K562 treated with DMSO at 1 percent for 12 hours (cell line): ENCODE results near the gene TTLL9. TPM values are rescaled to one million over a fixed set of nuclear protein-coding genes. Genes with fewer than 3 reads are reported as not detected.

Experiments
- total RNA-seq: library from RNA; unstranded; fragments of 300-600 nt; gene quantifications from 2 replicates; pipeline ENCODE4 v1.2.3, GENCODE V29; 2022; ENCODE audit not compliant: insufficient read depth

Gene TTLL9
- not detected in 2 replicates for total RNA-seq

GRCh38 chr20:31869942-31870725 lies at the start of gene TTLL9, which contains the start of gene DUSP15:
TTLL9 (plus strand) TSS chr20:31870634; CDS start chr20:31871127, 493 bp downstream.
DUSP15 (minus strand) TSS chr20:31870527; CDS start chr20:31870337, 190 bp downstream.

GRCh38 chr20:31845300-31845863 lies 25.1 kb upstream of the TTLL9 start, which contains the start of gene FOXS1:
FOXS1 (minus strand) TSS chr20:31845604; CDS start chr20:31845542, 62 bp downstream.

GRCh38 chr20:31951530-31952453 lies 81.4 kb downstream of the TTLL9 start, which contains the start of gene PDRG1:
PDRG1 (minus strand) TSS chr20:31952046; CDS start chr20:31951961, 85 bp downstream.

GRCh38 chr20:31967830-31968249 lies 97.4 kb downstream of the TTLL9 start, which contains the start of gene XKR7:
XKR7 (plus strand) TSS chr20:31968151; CDS start chr20:31968176, 25 bp downstream.

Other genes starting within 250 kb of the TTLL9 start
- not detected in 2 replicates for gene COX4I2, start 232.7 kb upstream of the TTLL9 start, total RNA-seq
- gene BCL2L1, start 147.8 kb upstream of the TTLL9 start, total RNA-seq, result 116 and 154 TPM in 2 replicates
- 64.5 and 132 TPM in 2 replicates for gene TPX2, start 131.3 kb upstream of the TTLL9 start, total RNA-seq
- 0.84 and 0.97 TPM in 2 replicates for gene MYLK2, start 51.3 kb upstream of the TTLL9 start, total RNA-seq
- gene FOXS1, start 25.0 kb upstream of the TTLL9 start, total RNA-seq, result not detected in 2 replicates
- gene DUSP15, start 107 bp upstream of the TTLL9 start, total RNA-seq, result 0.67 TPM in 1 of 2 replicates, not detected in the other
- 21.0 and 28.1 TPM in 2 replicates for gene PDRG1, start 81.4 kb downstream of the TTLL9 start, total RNA-seq
- gene XKR7, start 97.5 kb downstream of the TTLL9 start, total RNA-seq, result not detected in 2 replicates
- gene CCM2L, start 139.8 kb downstream of the TTLL9 start, total RNA-seq, result 0.75 TPM in 1 of 2 replicates, not detected in the other
- not detected in 2 replicates for gene HCK, start 181.6 kb downstream of the TTLL9 start, total RNA-seq
- gene TM9SF4, start 239.1 kb downstream of the TTLL9 start, total RNA-seq, result 12.4 and 38.3 TPM in 2 replicates